Stimulated activated CD8-positive, alpha-beta memory T cell treated with anti-CD3 and anti-CD28 coated beads, Interleukin-4, amount 100 ng/mL, for 24 hours (primary cell): ENCODE results near the gene GIGYF2.
"Not testable (repeated sequence)": the region's sequence is repeated elsewhere in the genome, so short reads cannot be mapped to it uniquely, and the experiment has no call there.

ENCODE experiments used
- DNase-seq: peaks from one replicate; pipeline ENCODE4 v3.0.0-alpha.2; 2020; ENCODE audit warnings: low read depth

GIGYF2 gene

GRCh38 chr2:232896111-232896510 lies 199.0 kb downstream of the GIGYF2 start:
- no peak for DNase-seq

- no peak for DNase-seq
These were observed 199.8 kb downstream of the GIGYF2 start for GRCh38 chr2:232896720-232897597.

GRCh38 chr2:232897598-232898408 lies 200.7 kb downstream of the GIGYF2 start:
- DNase-seq: no peak

- no peak for DNase-seq
These were observed 201.7 kb downstream of the GIGYF2 start for GRCh38 chr2:232898592-232899543.

DNA sequence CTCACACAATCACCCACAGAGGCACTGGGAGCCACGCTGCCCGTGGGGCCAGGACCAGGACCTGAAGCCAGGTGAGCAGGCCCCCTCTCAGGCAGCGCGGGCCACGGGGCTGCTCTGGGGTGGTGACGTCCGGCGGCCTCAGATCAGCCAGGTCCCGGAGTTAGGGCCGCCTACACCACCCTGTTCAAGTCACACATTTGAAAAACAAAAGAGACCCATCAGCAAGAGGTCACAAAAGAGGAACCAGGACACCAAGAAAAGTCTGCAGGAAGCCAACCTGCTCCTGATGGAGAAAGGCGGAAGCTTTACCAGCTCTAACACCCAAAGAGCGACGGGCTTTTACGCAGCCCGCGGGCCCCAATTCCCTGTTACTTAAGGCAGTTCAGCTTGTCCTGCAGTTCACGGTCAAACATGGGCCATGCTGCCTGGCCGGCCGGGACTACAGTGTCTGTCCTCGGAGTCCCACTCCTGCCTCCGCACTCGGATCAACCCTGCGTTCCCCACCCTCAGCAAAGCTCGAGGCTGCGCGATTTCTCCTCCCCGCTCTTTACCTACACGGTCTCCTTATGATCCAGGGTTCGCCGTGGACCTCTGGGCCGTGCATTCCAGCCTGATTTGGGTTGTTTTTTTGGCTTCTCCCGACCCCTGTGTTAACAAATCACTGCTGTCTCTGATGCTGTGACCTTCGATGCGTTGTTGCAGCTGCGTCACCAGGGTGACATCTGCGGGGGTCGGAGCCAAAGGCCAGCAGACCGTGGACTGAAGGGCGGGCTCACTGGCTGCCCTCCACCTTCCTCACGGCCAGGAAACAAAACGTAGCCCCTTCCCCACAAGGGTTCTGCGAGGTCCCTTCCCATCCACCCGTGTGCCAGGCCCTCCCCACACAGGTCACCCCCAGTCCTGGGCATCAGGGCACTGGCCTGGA lies 203.9 kb downstream of the GIGYF2 start:
- no peak for DNase-seq

DNA sequence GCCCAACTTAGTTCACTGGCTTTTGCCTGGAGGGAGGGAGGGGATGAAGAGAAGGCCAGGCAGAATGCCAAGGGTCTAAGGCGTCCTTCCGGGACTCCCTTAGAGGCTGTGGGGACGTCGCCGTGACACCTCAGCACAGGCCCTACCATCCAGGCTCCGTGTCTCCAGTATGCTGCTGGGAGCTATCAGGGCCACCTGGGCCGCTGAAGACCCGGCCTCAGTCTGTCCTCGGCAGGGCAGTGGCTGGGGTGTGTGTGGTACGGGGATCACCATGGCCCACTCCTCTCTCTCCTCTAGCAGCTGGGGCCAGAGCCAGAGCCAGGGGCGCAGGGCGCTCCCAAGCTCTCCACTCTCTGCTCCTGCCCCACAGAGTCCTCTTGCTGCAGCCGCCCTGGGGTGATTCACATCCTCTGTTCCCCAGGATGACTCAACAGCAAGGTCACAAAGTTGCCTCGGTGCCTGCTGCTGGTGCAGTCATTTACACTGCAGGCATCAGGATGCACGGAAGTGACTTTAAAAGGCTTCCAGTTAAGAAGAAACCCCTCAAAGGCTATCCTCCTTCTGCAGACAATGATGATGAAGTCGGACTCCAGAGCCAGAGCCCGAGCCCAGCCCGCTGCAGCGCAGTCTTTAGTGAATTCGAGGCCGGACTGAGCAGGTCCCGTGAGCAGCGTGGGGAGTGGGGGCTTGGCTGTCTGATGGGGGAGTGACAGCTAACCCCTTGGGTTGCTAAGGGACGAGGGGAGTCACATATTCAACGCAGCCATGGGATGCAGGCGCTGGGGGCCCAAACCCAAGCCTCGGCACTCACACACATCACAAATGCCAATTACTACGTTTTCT lies 204.8 kb downstream of the GIGYF2 start:
- no peak for DNase-seq

DNA sequence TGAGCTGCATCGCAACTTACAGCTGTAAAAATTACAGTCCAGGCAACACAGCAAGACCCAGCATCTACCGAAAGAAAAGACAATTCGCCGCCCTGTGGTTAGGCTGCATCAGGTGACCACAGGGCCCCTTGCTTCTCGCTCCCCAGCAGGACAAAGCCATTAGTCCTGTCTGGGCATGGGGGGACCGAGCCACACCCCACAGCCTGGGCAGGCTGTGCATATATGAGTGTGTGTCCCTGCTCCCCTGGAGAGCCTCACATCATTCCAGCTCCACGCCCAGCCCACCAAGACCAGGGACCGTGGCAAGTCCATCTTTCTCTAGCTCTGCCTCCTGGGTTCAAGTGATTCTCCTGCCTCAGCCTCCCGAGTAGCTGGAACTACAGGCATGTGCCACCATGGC lies 206.9 kb downstream of the GIGYF2 start:
- no peak for DNase-seq

DNA sequence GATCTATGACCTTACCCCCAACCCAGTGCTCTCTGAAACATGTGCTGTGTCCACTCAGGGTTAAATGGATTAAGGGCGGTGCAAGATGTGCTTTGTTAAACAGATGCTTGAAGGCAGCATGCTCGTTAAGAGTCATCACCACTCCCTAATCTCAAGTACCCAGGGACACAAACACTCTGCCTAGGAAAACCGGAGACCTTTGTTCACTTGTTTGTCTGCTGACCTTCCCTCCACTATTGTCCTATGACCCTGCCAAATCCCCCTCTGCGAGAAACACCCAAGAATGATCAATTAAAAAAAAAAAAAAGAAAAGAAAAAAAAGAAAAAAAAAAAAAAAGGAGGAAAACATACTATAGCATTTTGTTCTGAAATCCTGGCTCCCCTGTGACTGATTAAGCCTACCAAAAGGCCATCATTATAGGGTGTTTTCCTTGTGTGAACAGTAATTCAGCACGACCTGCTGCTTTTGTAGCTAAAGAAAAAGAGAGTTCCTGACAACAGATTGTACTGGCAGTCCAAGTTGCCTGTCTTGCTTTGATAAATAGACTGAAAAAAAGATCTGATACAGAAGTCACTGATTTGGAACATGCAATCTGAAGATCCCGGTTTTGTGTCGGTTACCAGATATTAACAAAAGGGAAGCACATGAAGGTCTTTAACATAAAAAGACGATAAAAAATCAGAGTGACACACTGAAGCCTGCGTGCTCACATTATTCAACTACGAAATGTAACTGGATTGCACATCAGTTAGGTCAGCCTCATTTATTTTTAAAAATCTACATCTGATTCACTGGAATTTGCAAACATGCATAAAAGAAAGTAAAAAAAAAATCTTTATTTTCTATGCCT lies 210.0 kb downstream of the GIGYF2 start:
- DNase-seq: not testable (repeated sequence)

- not testable (repeated sequence) for DNase-seq
These were observed 210.6 kb downstream of the GIGYF2 start for GRCh38 chr2:232907718-232908085.

- DNase-seq: no peak
These were observed 211.6 kb downstream of the GIGYF2 start for GRCh38 chr2:232908695-232909094.
